Pons (tissue), 1 donor: ENCODE data around the gene TBC1D2B.
"Not testable (repeated sequence)": the region's sequence is repeated elsewhere in the genome, so short reads cannot be mapped to it uniquely, and the experiment has no call there.

Experiments used
- DNase-seq: peaks from one replicate; pipeline ENCODE4 v3.0.0-alpha.2; 2016; ENCODE audit warnings: low spot score

The TBC1D2B gene

GRCh38 chr15:77988347-77989295, 88.9 kb downstream of the TBC1D2B start:
- DNase-seq, result no peak

DNA sequence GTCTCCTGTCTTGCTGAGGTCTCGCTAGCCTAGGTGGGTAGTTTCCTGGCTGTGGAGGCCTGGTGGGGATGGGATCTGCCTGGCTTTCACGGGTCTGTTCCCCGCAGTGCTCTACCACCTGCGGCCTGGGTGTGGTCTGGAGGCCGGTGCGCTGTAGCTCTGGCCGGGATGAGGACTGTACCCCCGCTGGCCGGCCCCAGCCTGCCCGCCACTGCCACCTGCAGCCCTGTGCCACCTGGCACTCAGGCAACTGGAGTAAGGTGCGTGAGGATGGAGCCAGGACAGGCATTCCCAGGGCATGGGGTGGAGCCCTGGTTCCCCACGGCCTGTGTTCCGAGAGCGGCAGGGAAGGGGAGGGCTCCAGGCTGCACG, 89.8 kb downstream of the TBC1D2B start:
- DNase-seq, result not testable (repeated sequence)

DNA sequence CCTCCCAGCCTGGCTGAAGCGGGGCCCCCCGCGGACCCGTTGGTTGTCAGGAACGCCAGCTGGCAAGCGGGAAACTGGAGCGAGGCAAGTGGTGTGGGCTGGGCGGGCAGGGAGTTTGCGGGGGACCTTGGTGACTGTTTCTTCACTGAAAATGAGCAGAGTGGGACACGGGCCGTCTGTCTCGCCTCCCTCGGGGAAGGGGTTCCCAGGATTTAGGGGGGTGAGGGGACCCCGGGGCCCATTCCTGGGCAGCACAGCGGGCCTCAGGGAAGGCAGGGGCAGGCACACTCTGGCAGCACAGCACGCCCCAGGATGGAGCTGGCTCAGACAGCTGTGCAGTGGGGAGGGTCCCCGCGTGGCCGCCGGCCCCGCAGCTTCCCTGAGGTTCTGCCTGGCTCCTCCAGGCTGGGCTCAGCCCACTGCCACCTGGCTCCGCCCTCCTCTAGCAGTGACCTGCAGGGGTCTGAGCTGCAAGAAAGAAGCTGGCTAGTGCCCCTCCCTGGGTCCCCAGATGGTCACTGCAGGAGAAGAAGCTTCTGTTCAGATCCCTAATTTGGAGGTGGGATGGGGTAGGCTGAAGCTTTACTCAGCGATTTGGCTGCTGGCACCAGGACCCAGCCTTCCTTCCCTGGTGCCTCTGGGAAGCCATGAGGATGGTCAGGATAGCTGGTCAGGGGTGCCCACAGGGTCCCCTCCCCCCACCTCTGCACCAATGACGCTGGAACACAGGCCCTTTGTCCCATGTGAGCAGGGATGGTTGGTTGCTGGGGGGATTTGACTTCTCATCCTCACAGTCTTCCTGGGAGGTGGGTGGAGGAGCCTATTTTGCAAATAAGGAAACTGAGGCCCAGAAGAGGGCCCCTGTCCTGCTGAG, 90.4 kb downstream of the TBC1D2B start:
- DNase-seq, result no peak

GRCh38 chr15:77985931-77986480, 91.5 kb downstream of the TBC1D2B start:
- DNase-seq, result no peak

DNA sequence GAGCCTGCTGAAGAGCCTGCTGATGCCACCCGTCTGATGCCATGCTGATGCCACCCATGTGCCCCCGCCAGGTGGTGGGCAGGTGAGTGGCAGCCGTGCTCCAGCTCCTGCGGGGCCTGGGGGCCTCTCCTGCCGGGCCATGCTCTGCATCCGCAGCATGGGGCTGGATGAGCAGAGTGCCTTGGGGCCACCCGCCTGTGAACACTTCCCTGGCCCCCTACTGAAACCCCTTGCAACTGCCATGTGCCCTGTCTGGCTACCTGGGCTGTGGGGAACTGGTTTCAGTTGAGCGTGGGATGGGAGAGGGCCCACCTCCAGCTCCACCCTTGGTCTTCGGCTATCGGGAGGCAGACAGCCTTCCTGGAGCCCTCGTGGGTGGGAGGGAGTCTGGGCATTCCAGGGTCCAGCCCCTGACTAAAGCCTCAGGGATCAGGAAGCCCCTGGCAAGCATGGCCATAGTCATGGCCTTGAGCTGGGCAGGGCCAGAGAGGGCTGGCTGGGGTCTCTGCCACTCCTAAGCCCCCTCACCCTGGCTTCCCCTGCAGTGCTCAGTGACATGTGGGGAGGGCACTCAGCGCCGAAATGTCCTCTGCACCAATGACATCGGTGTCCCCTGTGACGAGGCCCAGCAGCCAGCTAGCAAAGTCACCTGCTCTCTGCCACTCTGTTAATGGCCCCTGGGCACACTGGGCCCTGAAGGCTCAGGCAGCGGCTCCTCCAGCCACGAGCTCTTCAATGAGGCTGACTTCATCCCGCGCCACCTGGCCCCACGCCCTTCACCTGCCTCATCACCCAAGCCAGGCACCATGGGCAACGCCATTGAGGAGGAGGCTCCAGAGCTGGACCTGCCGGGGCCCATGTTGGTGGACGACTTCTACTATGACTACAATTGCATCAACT, 92.2 kb downstream of the TBC1D2B start:
- no peak for DNase-seq

DNA sequence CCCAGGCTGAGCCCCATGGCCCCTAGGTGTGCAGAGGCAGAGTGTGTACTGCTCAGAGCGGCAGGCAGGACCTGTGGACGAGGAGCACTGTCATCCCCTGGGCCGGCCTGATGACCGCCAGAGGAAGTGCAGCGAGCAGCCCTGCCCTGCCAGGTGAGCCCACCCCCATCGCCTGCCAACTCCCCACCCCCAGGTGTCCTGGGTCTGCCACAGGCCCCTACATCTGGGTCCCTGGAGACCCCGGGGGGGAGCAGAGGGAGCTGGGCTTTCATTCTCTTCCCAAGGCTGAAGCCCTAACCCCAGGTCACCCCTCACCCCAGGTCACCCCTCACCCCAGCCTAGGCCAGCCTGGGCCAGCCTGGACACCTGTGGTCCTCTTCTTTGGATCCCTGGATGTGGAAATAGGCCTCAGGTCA, 93.1 kb downstream of the TBC1D2B start:
- DNase-seq, result no peak

GRCh38 chr15:77983708-77984445, 93.6 kb downstream of the TBC1D2B start:
- DNase-seq, result no peak

- no peak for DNase-seq
These were observed 94.3 kb downstream of the TBC1D2B start for GRCh38 chr15:77983091-77983707.

- no peak for DNase-seq
These were observed 95.4 kb downstream of the TBC1D2B start for GRCh38 chr15:77982127-77982490.

GRCh38 chr15:77981281-77982126, 96.0 kb downstream of the TBC1D2B start:
- no peak for DNase-seq

- DNase-seq, result not testable (repeated sequence)
These were observed 96.8 kb downstream of the TBC1D2B start for GRCh38 chr15:77980674-77981073.

DNA sequence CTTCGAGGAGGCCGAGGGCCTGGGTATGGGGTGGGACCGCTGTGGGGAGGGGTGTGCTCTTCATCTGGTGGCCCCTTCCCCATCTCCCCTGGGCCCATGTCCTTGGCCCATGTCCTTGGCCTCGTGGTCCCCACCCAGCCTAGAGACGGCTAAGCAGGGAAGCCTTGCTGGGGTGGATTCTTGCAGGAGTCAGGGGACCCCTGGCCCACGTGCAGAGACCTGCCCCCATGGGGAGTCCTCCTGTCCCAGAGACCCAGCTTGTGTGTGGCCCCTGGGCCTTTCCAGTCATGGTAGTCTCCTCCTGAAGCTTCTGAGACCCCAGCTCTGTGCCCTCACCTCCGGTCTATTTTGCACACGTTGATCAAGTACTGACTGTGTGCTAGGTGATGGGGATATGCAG, 97.4 kb downstream of the TBC1D2B start:
- DNase-seq, result no peak

DNA sequence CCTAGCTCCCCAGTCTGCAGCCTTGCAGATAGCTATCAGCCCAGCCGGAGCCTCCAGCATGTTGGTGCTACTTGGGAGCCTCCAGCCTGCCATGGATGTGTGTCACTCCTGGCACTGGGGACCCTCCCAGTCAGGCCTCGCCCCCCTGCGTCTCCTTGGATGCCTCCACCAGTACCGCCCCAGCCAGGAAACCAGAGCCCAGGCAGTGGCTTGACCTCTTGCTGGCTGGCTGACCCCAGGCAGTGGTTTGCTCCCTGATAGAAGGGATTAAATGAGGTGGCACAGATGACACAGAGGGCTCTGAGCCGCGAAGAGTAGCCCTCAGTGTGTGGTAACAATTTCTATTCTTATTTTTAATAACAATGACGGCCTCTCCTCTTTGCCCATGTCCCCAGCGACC, 98.4 kb downstream of the TBC1D2B start:
- DNase-seq, result not testable (repeated sequence)

- not testable (repeated sequence) for DNase-seq
These were observed 98.8 kb downstream of the TBC1D2B start for GRCh38 chr15:77978759-77979145.

DNA sequence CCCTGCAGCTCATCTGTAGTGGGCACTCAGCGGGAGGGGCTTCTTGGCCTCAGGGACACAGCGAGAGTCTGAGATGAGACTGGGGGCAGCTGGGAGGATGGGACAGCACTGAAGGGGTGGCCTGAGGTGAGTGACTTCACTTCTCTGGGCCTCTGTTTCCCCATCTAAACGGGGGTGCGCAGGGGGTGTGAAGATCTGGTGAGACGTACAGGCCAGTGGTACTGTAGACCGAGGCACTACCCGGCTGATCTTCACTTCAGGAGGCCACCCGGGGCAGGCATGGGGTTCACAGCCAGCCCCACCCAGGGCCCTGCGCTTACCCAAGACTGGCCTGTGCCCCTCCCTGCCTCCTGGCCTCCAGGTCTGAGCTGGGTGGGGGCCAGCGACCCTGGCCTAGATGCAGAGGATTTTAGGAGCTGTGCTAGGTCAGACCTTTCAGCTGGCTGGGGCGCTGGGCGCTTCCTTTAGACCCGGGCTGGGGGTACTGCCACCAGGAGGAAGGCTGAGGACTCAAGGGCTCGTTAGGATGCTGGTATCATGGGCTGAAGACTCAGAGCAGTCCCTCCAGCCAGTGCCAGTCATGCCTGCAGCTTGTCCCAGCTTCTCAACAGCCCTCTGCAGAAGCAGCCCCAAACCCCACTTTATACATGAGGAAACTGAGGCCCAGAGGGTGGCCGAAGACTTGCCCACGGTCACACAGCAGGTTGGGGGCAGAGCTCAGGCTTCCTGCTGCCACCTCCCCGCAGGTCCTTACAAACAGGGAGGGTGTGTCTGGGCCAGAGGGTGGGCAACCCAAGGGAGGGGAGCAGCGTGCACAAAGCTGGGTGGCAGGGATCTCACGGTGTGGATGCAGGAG, 99.4 kb downstream of the TBC1D2B start:
- DNase-seq, result not testable (repeated sequence)

- not testable (repeated sequence) for DNase-seq
These were observed 100.6 kb downstream of the TBC1D2B start for GRCh38 chr15:77976760-77977525.

DNA sequence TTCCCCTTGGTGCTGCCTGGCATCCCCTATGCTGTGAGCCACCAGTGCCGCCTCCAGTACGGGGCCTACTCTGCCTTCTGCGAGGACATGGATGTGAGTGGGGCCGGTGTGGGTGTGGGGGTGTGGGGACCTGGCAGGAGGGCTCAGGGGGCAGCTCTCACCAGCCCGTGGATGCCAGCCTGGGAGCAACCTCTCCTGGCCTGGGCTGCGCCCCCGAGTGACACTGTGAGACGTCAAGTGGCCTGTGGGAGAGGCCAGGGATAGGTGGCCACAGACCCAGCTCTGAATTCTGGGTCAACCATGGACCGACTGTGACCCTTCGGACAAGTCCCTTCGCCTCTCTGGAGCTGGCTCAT, 101.4 kb downstream of the TBC1D2B start:
- not testable (repeated sequence) for DNase-seq
